Measurements from ENCODE around the gene SHLD1.

- no peak for TF ChIP-seq POLR2A (IDR thresholded peaks at IDR 0.05)
- TF ChIP-seq CTCF (IDR thresholded peaks at IDR 0.05), result no peak
- TF ChIP-seq POLR2AphosphoS5 (IDR thresholded peaks at IDR 0.05), result no peak
Observed at GRCh38 chr20:5808901-5809300, 58.7 kb downstream of the SHLD1 start.
